Right cardiac atrium (tissue), 5 donors: ENCODE data around the gene COL4A1. TPM values are rescaled to one million over a fixed set of nuclear protein-coding genes. Genes with fewer than 3 reads are reported as not detected.

Experiments
- ATAC-seq, 2 donors: fragments of 200-7000 bp; cut with Tn5 transposase; one replicate each; pipeline versions ENCODE4 v1.8.0 to v1.9.1; 2020; ENCODE audit warnings: moderate library complexity in 2 of 2, mild to moderate bottlenecking in 1 of 2
- DNase-seq, 3 donors: peaks; one replicate each; pipeline ENCODE4 v3.0.0-alpha.2; 2020
- H3K27ac ChIP-seq: one replicate; pipeline ENCODE4 v1.5.1; 2013; ENCODE audit warnings: mild to moderate bottlenecking, low read length, control low read depth, moderate library complexity
- H3K27me3 ChIP-seq: one replicate; pipeline ENCODE4 v1.6.1; 2013; ENCODE audit not compliant: control insufficient read depth, insufficient read depth
- H3K4me1 ChIP-seq: one replicate; pipeline ENCODE4 v1.6.1; 2013; ENCODE audit warnings: low read length; ENCODE audit not compliant: control insufficient read depth, insufficient read depth
- H3K4me3 ChIP-seq: one replicate; pipeline ENCODE4 v1.5.1; 2013; ENCODE audit warnings: low read length, control low read depth
- H3K9me3 ChIP-seq: one replicate; pipeline ENCODE4 v1.6.1; 2013; ENCODE audit warnings: low read length; ENCODE audit not compliant: control insufficient read depth
- WGBS: extraction: QIAGEN DNeasy Blood & Tissue Kit; methylation state at CpG from one replicate; pipeline ENCODE4 v1.1.7; 2013; 5-methylcytosine and 5-hydroxymethylcytosine counted together
- intact Hi-C, 4 donors: fragments of 100-400 bp; cut with DNase I; formaldehyde crosslinking; loops; one replicate each; pipeline versions ENCODE4 v1.11.0 to v1.14.0; 2022 to 2023
- polyA plus RNA-seq: library from polyadenylated mRNA; stranded (reverse); fragments of 200-250 nt; gene quantifications from one replicate; pipeline ENCODE4 v1.2.3, GENCODE V29; 2013
- total RNA-seq, 4 donors: library from RNA; stranded (reverse); fragmentation: NEBNext Ultra II Directional; extraction: Animal tissue kit (Norgen Biotek cat#: 25700); gene quantifications; one replicate each; pipeline ENCODE4 v1.2.1, GENCODE V29; 2021
- donor health status: healthy with polysubstance abuse.
- donor health status: DM: no; HTN: yes; CAD: no.
- donor health status: DM: no; HTN: no; CAD: no.
- donor health status: DM: no; HTN: yes; CAD: no; lungs with severe emphysema.
- donor health status: DM: yes; HTN: yes; CAD: no.

The COL4A1 gene
- total and polyA plus RNA-seq, 5 donors, result 69.8 to 267 (median 102) TPM

DNA sequence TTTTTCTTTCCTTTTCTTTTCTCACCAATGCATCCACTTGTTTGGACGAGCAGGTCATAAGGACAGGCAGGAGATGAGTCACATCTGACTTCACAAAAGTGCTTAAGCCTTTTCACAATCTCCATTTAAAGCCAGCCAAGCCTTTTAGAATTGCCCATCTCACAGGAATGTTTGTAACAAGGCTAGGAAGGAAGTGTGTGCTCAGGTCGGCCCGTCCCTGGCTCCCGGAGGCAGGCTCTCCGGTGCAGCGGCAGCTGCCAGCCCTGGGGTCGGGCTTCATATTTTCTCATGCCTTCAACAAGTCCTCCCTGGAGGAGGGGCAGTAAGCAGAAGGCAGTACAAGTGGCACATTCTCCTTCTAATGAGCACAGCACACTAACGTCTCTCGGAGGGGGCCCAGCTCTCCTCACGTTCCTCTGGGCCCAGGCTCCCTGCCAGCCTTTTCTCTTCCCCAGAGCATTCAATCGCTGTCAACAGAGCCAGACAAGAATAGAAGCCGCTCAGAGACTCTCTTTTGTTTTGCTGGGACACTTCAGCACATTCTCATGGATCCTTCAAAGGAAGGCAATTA is 180.5 kb downstream of the COL4A1 start:
- intact Hi-C loops, result no loop called here
- Histone ChIP-seq H3K27me3 (no peaks in the 10 kb centered on the region), H3K9me3 (no peaks in the 10 kb centered on the region), H3K4me1 (peaks cover 11% of the 10 kb centered on the region), H3K4me3 (peak overlapping the region; percentile 28), H3K27ac (peak overlapping the region; percentile 82)
- 3% methylated on average over 12 of the region's 12 CpGs for WGBS
- peak; percentile 83 to 87 for ATAC-seq
- DNase-seq, result peak; percentile 66 to 87 (median 85)

GRCh38 chr13:110125613-110126272 is 181.2 kb downstream of the COL4A1 start:
- ATAC-seq, result peak in 1 of 2 donors; percentile 30
- DNase-seq, result no peak
- intact Hi-C loops, result no loop called here
- Histone ChIP-seq H3K4me3 (no peak overlapping the region), H3K27me3 (no peaks in the 10 kb centered on the region), H3K9me3 (no peaks in the 10 kb centered on the region), H3K27ac (peak overlapping the region; percentile 82), H3K4me1 (peaks cover 11% of the 10 kb centered on the region)
- WGBS, result 88% methylated on average over 10 of the region's 10 CpGs

- H3K4me1 ChIP-seq, result peaks cover 11% of the 10 kb centered on the region
- no peak overlapping the region for H3K4me3 ChIP-seq
- whole genome bisulfite sequencing, result 94% methylated on average over 10 of the region's 10 CpGs
- ATAC-seq, result no peak
- no peaks in the 10 kb centered on the region for H3K9me3 ChIP-seq
- DNase-seq, result no peak
- intact Hi-C loops, result no loop called here
- H3K27ac ChIP-seq, result peak overlapping the region; percentile 82
- H3K27me3 ChIP-seq, result no peaks in the 10 kb centered on the region
These were observed 181.8 kb downstream of the COL4A1 start for GRCh38 chr13:110125157-110125556.

DNA sequence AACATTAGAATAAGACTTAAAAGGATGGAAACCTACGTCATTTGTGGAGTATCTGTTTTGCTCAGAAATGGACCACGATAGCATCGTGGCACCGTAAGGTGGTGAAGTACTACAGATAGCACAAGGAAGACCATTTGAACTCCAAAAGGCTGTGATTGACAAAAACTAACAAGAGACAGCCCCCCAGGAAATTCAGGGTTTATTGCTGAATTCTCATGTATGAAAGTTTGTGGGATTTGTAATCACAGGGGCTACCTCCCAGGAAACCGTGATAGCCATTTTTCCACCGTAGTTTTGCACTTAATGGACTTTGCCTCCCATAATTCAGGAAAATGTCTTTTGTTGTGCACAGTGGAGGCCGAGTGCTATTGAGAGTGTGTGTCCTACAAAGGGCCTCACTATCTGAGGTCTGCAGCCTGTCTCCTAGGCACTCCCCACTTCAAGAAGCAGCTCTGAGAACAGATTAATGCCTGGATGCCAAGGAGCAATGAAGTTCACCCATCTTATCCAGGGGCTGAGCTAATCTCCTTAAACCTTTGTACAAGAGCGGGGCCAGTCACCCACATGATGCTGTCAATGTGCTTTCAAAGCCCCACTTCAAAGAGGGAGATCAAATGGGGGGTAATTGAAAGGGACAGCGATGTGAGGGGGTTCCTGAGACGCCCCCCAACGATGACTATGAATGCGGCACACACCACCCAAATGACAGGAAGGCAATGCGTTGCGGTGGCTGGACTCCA is 182.6 kb downstream of the COL4A1 start:
- Histone ChIP-seq H3K4me3 (no peak overlapping the region), H3K9me3 (no peaks in the 10 kb centered on the region), H3K27me3 (no peaks in the 10 kb centered on the region), H3K4me1 (peaks cover 11% of the 10 kb centered on the region), H3K27ac (no peak overlapping the region)
- ATAC-seq (no peak), DNase-seq (no peak)
- 87% methylated on average over 14 of the region's 14 CpGs for WGBS
- intact Hi-C loops, result no loop called here

DNA sequence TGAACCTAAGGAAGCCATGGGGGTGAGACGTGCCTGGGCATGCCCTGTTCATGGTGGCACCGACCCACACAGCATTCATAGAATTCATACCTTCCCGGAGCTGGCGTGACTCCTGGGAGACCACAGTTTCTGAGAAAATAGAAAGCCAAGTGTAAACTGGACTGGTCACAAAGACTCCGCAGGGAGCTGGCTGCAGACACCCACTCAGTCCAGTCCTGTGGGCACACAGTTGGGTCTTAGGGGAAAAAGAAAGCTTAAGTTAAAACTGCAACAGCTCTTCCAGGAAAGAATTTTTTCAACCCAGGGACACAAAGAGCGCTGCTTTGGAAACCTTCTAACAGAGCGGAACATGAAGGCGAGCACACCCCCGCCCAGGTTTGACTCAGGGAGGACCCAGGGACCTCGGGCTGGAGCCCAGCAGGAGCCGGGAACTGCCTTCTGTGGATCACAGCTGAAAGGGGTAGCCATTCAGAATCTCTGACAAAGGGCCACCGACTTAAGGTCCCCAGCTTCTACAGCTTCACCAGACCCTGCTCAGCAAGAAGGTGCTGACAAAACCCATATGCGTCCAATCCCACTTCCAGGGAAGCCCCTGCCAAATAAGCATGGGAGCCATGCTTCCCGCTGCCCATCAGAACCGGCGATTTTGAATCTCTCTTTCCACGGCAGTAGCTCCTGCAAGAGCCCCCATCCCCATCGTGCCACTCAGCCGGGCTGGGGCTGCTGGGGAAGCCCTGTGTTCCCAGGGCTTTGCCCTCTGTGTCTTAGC is 183.7 kb downstream of the COL4A1 start:
- Histone ChIP-seq H3K27me3 (no peaks in the 10 kb centered on the region), H3K27ac (peak overlapping the region; percentile 17), H3K4me1 (peaks cover 11% of the 10 kb centered on the region), H3K4me3 (no peak overlapping the region), H3K9me3 (no peaks in the 10 kb centered on the region)
- intact Hi-C loops, result no loop called here
- DNase-seq (no peak), ATAC-seq (no peak)
- 72% methylated on average over 19 of the region's 19 CpGs for WGBS

DNA sequence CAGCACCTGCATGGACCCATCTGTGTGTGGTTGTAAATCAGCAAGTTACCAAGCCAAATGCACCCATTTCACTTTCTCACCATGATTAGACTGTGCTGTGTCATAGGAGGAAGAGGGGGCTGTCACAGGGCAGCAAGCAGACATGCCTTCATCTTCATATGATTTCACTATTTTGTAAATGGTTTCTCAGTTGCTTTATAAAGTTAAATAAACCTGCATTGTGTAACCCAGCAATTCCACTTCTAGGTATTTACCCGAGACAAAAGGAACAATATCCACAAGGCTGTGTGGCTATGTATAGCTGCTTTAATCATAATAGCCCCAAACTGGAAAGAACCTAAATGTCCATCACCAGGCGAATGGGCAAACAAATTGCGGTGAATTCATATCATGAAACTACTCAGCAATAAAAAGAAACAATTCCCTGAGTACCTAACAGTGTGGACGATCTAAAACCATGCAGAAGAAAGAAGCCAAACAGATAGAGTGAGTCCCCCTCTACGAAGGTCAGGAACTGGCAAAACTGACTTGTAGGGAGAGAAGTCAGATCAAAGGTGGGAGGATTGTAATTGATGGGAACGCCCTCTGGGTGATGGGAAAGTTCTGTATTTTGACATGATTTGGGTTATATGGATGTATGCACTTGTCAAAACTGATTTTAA is 185.4 kb downstream of the COL4A1 start:
- Histone ChIP-seq H3K4me1 (peaks cover 5% of the 10 kb centered on the region), H3K4me3 (no peak overlapping the region), H3K27me3 (no peaks in the 10 kb centered on the region), H3K27ac (no peak overlapping the region), H3K9me3 (no peaks in the 10 kb centered on the region)
- DNase-seq (no peak), ATAC-seq (no peak)
- intact Hi-C loops, result no loop called here
- WGBS, result 79% methylated on average over 6 of the region's 6 CpGs

DNA sequence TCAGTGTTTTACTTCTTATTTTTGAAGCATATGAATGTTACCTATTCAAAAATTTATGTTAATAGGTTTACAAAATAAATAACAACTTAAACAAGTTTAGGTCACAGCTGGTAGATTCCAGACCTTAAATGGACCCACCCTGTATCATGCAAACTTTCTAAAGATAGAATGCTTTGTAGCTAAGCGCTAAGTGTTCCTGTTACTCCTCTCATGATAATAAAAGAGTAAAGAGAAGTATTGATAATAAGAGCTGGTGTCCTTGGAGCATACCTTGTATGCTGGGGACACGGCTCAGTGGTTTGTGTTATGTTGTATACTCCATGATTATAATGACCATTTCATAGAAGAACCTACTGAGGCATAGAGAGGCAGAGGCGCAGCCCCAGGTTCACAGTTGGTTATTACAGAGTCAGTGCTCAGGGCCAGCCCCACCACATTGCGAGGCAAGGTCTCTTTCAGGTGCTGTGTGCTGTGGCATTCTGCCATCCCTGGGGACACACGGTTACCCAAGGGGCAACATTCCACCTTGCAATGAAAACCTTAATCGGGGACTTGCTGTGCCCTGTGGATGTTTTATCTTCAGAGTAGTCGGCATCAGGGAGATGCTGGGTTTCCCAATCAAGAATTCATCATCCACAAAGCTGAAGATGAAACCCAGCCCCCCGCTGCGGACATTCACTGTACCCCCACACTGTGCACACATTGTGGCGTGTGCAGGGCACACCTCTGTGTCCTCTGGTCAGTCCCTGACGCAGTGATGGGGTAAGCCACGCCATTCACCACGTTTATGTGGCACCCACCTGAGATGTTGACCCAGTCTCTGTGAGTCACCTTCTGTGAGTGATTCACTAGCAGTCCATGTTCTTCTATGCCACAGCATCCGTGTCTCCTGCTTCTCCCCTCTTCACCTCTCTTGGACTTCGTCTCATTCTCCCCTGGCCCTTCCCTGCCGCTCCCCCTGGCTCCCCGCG is 186.7 kb downstream of the COL4A1 start:
- Histone ChIP-seq H3K4me3 (no peak overlapping the region), H3K27ac (no peak overlapping the region), H3K9me3 (no peaks in the 10 kb centered on the region), H3K4me1 (no peaks in the 10 kb centered on the region), H3K27me3 (no peaks in the 10 kb centered on the region)
- DNase-seq (no peak), ATAC-seq (peak; percentile 52 to 55)
- WGBS, result 85% methylated on average over 18 of the region's 18 CpGs
- intact Hi-C loops, result no loop called here

GRCh38 chr13:110118106-110118505 is 188.9 kb downstream of the COL4A1 start:
- intact Hi-C loops, result no loop called here

DNA sequence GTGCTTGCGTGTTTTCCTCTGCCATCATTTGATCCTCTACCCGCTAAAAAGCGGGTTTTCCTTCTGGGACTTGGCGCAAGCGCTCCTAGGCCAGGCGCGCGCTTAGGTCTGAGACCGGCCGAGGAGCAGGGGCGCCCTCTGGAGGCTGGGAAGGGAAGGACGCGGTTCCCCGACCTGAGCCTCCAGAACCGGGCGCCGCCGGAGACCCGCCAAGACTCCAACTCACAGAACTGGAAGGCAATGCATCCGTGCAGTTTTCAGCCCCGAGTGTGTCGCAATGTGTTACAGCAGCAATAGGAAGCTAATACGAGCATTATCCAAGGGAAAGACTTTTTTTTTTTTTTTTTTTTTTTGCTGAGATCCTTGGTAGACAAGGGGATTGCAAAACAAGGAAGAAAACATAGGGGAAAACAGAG is 190.9 kb downstream of the COL4A1 start:
- WGBS, result 30% methylated on average over 23 of the region's 23 CpGs
- no peaks in the 10 kb centered on the region for H3K4me1 ChIP-seq
- no peaks in the 10 kb centered on the region for H3K27me3 ChIP-seq
- H3K4me3 ChIP-seq, result no peak overlapping the region
- no peaks in the 10 kb centered on the region for H3K9me3 ChIP-seq
- DNase-seq, result peak; percentile 53 to 85 (median 82)
- no peak overlapping the region for H3K27ac ChIP-seq
- intact Hi-C loops, result no loop called here
- ATAC-seq, result peak; percentile 65 to 76

More at GRCh38 chr13:110118106-110118505, 188.9 kb downstream of the COL4A1 start:
- WGBS, result 74% methylated on average over 11 of the region's 11 CpGs
- no peak overlapping the region for H3K27ac ChIP-seq
- H3K4me3 ChIP-seq, result no peak overlapping the region
- no peaks in the 10 kb centered on the region for H3K27me3 ChIP-seq
- no peaks in the 10 kb centered on the region for H3K4me1 ChIP-seq
- ATAC-seq (no peak), DNase-seq (no peak)
- no peaks in the 10 kb centered on the region for H3K9me3 ChIP-seq

- H3K4me3 ChIP-seq, result no peak overlapping the region
- no peak for ATAC-seq
- no peak overlapping the region for H3K27ac ChIP-seq
- H3K9me3 ChIP-seq, result no peaks in the 10 kb centered on the region
- intact Hi-C loops, result no loop called here
- no peaks in the 10 kb centered on the region for H3K27me3 ChIP-seq
- 87% methylated on average over 5 of the region's 5 CpGs for WGBS
- no peaks in the 10 kb centered on the region for H3K4me1 ChIP-seq
- DNase-seq, result no peak
These were observed 191.4 kb downstream of the COL4A1 start for GRCh38 chr13:110115591-110115990.
